Activated naive CD4-positive, alpha-beta T cell treated with anti-CD3 and anti-CD28 coated beads, Interleukin-2, amount 50 U/mL, for 16 hours (primary cell): ENCODE data around the gene GAGE12C.
"Not testable (repeated sequence)": the region's sequence is repeated elsewhere in the genome, so short reads cannot be mapped to it uniquely, and the experiment has no call there.

ENCODE experiments used
- DNase-seq: peaks from one replicate; pipeline ENCODE4 v3.0.0-alpha.2; 2020

GAGE12C gene, protein sequence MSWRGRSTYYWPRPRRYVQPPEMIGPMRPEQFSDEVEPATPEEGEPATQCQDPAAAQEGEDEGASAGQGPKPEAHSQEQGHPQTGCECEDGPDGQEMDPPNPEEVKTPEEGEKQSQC

GRCh38 chrX:49531877-49532276 is at the start of gene GAGE12C:
TSS of gene GAGE12C (plus strand) at chrX:49532177. CDS start at chrX:49533332, 1,155 bp downstream.
- DNase-seq, result not testable (repeated sequence)

GRCh38 chrX:49541433-49541832 is 9.5 kb downstream of the GAGE12C start, which contains the start of gene GAGE12D:
TSS of gene GAGE12D (plus strand) at chrX:49541733. CDS start at chrX:49542888, 1,155 bp downstream.
- DNase-seq, result not testable (repeated sequence)

DNA sequence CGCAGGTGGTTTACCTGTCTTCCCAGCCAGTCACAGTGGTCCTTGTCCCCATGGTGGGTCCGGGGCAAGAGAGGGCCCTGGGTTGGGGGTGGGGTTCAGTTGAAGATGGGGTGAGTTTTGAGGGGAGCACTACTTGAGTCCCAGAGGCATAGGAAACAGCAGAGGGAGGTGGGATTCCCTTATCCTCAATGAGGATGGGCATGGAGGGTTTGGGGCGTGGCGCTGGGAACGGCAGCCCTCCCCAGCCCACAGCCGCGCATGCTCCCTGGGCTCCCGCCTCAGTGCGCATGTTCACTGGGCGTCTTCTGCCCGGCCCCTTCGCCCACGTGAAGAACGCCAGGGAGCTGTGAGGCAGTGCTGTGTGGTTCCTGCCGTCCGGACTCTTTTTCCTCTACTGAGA is 19.0 kb downstream of the GAGE12C start, which contains the start of gene GAGE12E:
Gene GAGE12E, plus strand, starts transcription at position 301 of the 400 bp plus-strand sequence. CDS start 1,155 bp downstream, outside the sequence.
- not testable (repeated sequence) for DNase-seq

- DNase-seq, result not testable (repeated sequence)
Measured at GRCh38 chrX:49560542-49560941, 28.6 kb downstream of the GAGE12C start, which contains the start of gene GAGE12F. TSS of gene GAGE12F (plus strand) at chrX:49560842. CDS start at chrX:49561997, 1,155 bp downstream.

DNA sequence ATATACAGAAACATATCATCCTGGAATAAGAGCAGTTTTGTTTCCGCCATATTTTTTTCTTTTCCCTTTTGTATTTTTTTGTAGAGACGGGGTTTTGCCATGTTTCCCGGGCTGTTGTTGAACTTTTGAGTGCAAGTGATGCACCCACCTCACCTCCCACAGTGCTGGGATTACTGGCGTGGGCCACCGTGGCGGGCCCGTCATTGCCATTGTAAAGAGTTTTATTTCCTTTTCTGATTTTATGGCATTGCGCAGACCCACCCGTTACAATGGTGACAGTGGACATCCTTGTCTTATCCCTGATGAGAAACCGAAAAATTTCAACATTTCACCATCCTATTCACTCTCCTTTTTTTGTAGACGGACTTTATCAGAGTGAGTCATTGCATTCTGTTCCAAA is 36.8 kb downstream of the GAGE12C start:
- not testable (repeated sequence) for DNase-seq

GRCh38 chrX:49569152-49569551 is 37.2 kb downstream of the GAGE12C start:
- DNase-seq, result not testable (repeated sequence)

DNA sequence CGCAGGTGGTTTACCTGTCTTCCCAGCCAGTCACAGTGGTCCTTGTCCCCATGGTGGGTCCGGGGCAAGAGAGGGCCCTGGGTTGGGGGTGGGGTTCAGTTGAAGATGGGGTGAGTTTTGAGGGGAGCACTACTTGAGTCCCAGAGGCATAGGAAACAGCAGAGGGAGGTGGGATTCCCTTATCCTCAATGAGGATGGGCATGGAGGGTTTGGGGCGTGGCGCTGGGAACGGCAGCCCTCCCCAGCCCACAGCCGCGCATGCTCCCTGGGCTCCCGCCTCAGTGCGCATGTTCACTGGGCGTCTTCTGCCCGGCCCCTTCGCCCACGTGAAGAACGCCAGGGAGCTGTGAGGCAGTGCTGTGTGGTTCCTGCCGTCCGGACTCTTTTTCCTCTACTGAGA is 38.1 kb downstream of the GAGE12C start, which contains the start of gene GAGE12G:
Gene GAGE12G, plus strand, starts transcription at position 301 of the 400 bp plus-strand sequence. CDS start 1,155 bp downstream, outside the sequence.
- not testable (repeated sequence) for DNase-seq

- DNase-seq, result not testable (repeated sequence)
Measured at GRCh38 chrX:49579649-49580048, 47.7 kb downstream of the GAGE12C start, which contains the start of gene GAGE12H. TSS of gene GAGE12H (plus strand) at chrX:49579949. CDS start at chrX:49581104, 1,155 bp downstream.
